ENCODE data around the gene NAA80. TPM values are rescaled to one million over a fixed set of nuclear protein-coding genes. Genes with fewer than 3 reads are reported as not detected.

The NAA80 gene
- total RNA-seq, 1 donor from 2014 or later, result 12.5 TPM

GRCh38 chr3:50322386-50323091 is 23.3 kb upstream of the NAA80 start, which contains the start of gene HYAL2:
Gene HYAL2, minus strand, starts transcription at chr3:50322745. Its CDS starts 2,256 bp downstream, at chr3:50320489.
- no peaks in the 10 kb centered on the region for H3K9me3 ChIP-seq
- H3K4me1 ChIP-seq, result peaks cover 64% of the 10 kb centered on the region
- DNase-seq (peak; percentile 77), ATAC-seq (peak; percentile 1)
- no peaks in the 10 kb centered on the region for H3K27me3 ChIP-seq
- peak within 1 kb of the TSS; percentile 66 for H3K4me3 ChIP-seq
- H3K36me3 ChIP-seq, result peaks cover 32% of the 10 kb centered on the region
- intact Hi-C loops (cut with DNase I), result no loop called here
- TF ChIP-seq CTCF (IDR thresholded peaks at IDR 0.05), result no peak
- H3K27ac ChIP-seq, result peak within 1 kb of the TSS; percentile 98

DNA sequence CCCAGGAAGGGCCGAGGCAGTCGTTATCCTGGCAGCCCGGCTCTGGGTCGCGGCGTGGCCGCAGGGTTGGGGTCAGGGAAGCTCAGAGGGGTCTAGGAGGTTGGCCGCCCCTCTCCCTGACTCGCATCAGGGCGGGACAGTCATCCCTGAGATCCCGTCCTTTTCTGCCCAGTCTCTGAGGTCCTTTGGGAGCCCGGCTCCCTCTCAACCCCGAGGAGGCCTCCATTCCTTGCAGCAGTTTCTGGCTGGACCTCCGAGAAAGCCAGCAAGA is 22.8 kb upstream of the NAA80 start:
- Histone ChIP-seq H3K27ac (peak overlapping the region; percentile 98), H3K27me3 (no peaks in the 10 kb centered on the region), H3K4me3 (peak overlapping the region; percentile 66), H3K36me3 (peaks cover 37% of the 10 kb centered on the region), H3K9me3 (no peaks in the 10 kb centered on the region), H3K4me1 (peaks cover 64% of the 10 kb centered on the region)
- intact Hi-C loops (cut with DNase I), result no loop called here
- ATAC-seq (no peak), DNase-seq (no peak)
- TF ChIP-seq CTCF (IDR thresholded peaks at IDR 0.05), result no peak

- Histone ChIP-seq H3K4me3 (peak overlapping the region; percentile 66), H3K27me3 (no peaks in the 10 kb centered on the region), H3K4me1 (peaks cover 66% of the 10 kb centered on the region), H3K36me3 (peaks cover 40% of the 10 kb centered on the region), H3K9me3 (no peaks in the 10 kb centered on the region), H3K27ac (peak overlapping the region; percentile 98)
- DNase-seq, result peak; percentile 95
- peak; percentile 78 for ATAC-seq
- TF ChIP-seq CTCF (IDR thresholded peaks at IDR 0.05), result peak; percentile 58
- intact Hi-C loops (cut with DNase I), result no loop called here
Observed at GRCh38 chr3:50321336-50322114, 22.3 kb upstream of the NAA80 start.

DNA sequence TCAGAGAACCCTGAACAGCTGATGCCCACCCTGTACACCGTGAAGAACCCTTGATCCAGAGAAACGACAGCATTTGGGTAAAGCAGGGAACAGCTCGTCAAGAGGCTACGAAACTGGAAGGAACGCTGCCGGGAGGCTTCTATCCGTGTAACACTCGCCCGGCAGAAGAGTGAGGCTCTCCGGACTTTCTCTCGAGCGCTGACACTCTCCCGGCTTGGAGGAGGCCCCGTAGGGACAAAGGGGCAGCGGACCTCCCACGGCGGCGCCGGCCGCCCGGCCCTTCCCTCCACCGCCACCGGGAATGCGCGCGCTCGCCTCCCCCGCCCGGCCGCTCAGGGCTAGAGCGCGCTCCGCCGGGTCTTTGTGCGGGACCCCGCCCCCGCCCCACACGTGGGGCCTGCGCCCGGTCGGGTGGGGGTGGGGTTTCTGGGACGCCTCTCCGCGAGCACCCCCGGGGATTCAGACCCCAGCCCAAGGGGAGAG is 21.7 kb upstream of the NAA80 start:
- TF ChIP-seq CTCF (IDR thresholded peaks at IDR 0.05), result no peak
- Histone ChIP-seq H3K4me1 (peaks cover 72% of the 10 kb centered on the region), H3K36me3 (peaks cover 39% of the 10 kb centered on the region), H3K27me3 (no peaks in the 10 kb centered on the region), H3K9me3 (no peaks in the 10 kb centered on the region), H3K4me3 (peak overlapping the region; percentile 66), H3K27ac (peak overlapping the region; percentile 98)
- ATAC-seq (peak; percentile 66), DNase-seq (peak; percentile 92)
- intact Hi-C loops (cut with DNase I), result no loop called here

DNA sequence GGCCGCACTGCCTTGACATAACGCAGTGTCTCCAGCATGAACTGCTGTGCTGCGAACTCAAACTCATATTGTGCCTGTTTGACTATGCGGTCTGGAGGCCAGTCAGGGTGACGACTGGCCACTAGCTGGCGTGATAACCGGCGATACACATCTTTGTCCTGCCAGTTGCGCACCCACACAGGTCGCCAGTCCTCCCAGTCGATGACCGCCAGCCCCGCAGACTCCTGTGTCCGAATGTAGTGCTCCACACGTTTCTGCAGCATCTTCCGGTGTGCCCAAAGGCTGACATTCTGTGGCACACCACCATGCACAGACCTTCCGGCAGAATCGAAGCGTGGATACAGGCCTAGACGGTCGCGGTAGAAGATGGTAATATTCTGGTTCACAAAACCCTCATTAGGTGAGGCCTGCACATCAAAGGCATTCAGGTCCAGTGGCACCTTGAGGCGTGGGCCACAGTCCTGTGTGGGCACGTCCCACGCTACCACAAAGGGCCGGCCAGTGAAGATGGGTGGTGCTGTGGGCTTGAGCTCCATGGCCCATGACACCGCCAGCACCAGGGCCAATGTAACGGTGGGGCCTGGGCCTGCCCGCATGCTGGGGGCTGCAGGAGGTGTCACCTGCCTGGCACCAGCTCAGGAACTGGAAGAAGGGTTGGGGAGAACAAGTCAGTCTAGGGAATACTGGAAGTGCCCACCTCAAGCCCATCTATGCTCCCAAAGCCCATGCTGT is 20.9 kb upstream of the NAA80 start:
- no peaks in the 10 kb centered on the region for H3K27me3 ChIP-seq
- no peaks in the 10 kb centered on the region for H3K9me3 ChIP-seq
- H3K36me3 ChIP-seq, result peaks cover 33% of the 10 kb centered on the region
- DNase-seq, result no peak
- TF ChIP-seq CTCF (IDR thresholded peaks at IDR 0.05), result no peak
- peak overlapping the region; percentile 98 for H3K27ac ChIP-seq
- intact Hi-C loops (cut with DNase I), result no loop called here
- peaks cover 76% of the 10 kb centered on the region for H3K4me1 ChIP-seq
- no peak for ATAC-seq
- peak overlapping the region; percentile 66 for H3K4me3 ChIP-seq

Data from upper lobe of right lung (tissue), 1 donor.